H1 (cell line): ENCODE results near the gene LARGE2. TPM values are rescaled to one million over a fixed set of nuclear protein-coding genes. Genes with fewer than 3 reads are reported as not detected.

Experiments
- JUN ChIP-seq: IDR thresholded peaks from 2 replicates; pipeline ENCODE4 v1.6.1; 2011; ENCODE audit warnings: low read depth, mild to moderate bottlenecking, improper control_type of control experiment, low read length
- KDM1A ChIP-seq: fragments of 200-600, 300-600 bp; sonication (generic); IDR thresholded peaks from 2 replicates; pipeline ENCODE4 v1.7.1; 2016; ENCODE audit warnings: mild to moderate bottlenecking, low read length, borderline replicate concordance
- SP2 ChIP-seq: IDR thresholded peaks from 2 replicates; pipeline ENCODE4 v1.6.1; 2012; ENCODE audit warnings: mild to moderate bottlenecking, low read length, inconsistent platforms
- polyA plus RNA-seq, 7 experiments: library from polyadenylated mRNA; depleted of rRNA in 3 of 7; stranded (reverse) in 5 of 7; unstranded in 2 of 7; fragments of >200 nt in 5 of 7; fragments of 200-250 nt in 2 of 7; gene quantifications; 1 replicate in 5 of 7; 2 replicates in 1 of 7; 4 replicates in 1 of 7; pipeline versions ENCODE4 v1.2.1 to v1.2.3, GENCODE V29; 2011 to 2013; ENCODE audit warnings: missing spikeins in 2 of 7, mixed read lengths in 2 of 7
- total RNA-seq: library from RNA; stranded (reverse); fragmentation: NEBNext Ultra II Directional; extraction: Animal tissue kit (Norgen Biotek cat#: 25700); gene quantifications from 2 replicates; pipeline ENCODE4 v1.2.1, GENCODE V29; 2021

The LARGE2 gene
- total and polyA plus RNA-seq, 2 of the 8 experiments (the other 6 are each of a cell fraction or from before 2014, with no cell fraction given) = 111 to 137 TPM

DNA sequence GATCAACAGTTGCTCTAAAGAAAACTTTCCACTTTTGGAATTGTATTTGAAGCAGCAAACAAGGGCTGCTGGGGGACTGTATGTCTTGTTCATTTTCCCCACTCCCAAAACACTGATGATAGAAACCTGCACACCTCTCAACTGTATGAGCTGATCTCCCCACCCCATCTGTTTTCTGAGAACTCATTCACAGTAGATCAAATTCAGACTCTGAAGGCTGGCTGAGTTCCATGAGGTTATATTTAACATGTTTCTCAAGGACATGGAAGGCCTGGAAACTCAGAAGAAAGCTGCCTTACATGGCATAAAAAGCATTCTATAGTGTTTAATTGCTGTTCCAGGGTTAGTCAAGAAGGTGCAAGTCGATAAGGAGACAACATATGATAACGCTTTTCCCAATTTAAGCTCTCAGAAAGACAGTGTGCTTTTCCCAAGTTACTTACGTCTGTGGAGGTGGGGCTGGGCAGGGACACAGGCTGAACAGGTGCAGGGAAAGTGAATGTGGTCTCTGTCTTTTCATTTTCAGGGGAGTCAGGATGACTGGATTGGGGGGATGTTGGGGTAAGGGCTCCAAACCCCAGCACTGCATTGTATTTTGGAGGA, 23.0 kb downstream of the LARGE2 start (continued):
- no peak for TF ChIP-seq SP2
- TF ChIP-seq JUN = no peak
- no peak for TF ChIP-seq KDM1A
- TF ChIP-seq, all 59 proteins: peak for 0
